Measurements from ENCODE around the gene ALLC. TPM values are rescaled to one million over a fixed set of nuclear protein-coding genes. Genes with fewer than 3 reads are reported as not detected.

ALLC gene
- total and polyA plus RNA-seq, 9 of the 15 experiments (the other 6 are each of a cell fraction or from before 2014, with no cell fraction given), result not detected

- Histone ChIP-seq H3K4me1 (replicated peaks in 1 of 2; ENCODE audit: control insufficient read depth in 2 of 2, insufficient read depth in 2 of 2, low read length in 2 of 2) (peaks cover 0 to 31% of the 10 kb centered on the region in 2 experiments; a peak in 3 of 5 replicates), H3K27me3 (ENCODE audit: control insufficient read depth in 2 of 2, insufficient read depth in 2 of 2, low read length in 2 of 2) (peaks cover 54 to 82% of the 10 kb centered on the region in 2 experiments), H3K4me3 (no peak overlapping the region), H3K27ac (ENCODE audit: extremely low read depth, low read depth, low read length) (no peak overlapping the region), H3K4me2 (ENCODE audit: insufficient read depth, low read length) (no peak overlapping the region), H2AFZ (ENCODE audit: low read depth, low read length) (no peak overlapping the region), H3K79me2 (ENCODE audit: control insufficient read depth, insufficient read depth, low read length) (no peaks in the 10 kb centered on the region), H4K20me1 (replicated peaks; ENCODE audit: control insufficient read depth, insufficient read depth, low read length) (peaks cover 12% of the 10 kb centered on the region), H3K9me3 (replicated peaks; ENCODE audit: control insufficient read depth, insufficient read depth, low read depth, low read length) (no peaks in the 10 kb centered on the region), H3K9ac (ENCODE audit: insufficient read depth in 1 of 2, low read depth in 2 of 2, low read length in 2 of 2) (no peak overlapping the region), H3K36me3 (ENCODE audit: control insufficient read depth, insufficient read depth, low read length) (no peaks in the 10 kb centered on the region), H3K9me1 (ENCODE audit: control insufficient read depth, insufficient read depth, low read length) (no peaks in the 10 kb centered on the region)
- no peak for DNase-seq (ENCODE audit: extremely low read depth in 1 of 4, low spot score in 3 of 4)
- no peak for ATAC-seq
- intact Hi-C loops (cut with micrococcal nuclease) (loop anchor here (5.0 kb wide), 3 partner anchors 76 to 231 kb away; partner anchors contain the start of gene RPS7), in situ Hi-C loops (cut with MboI) (loop anchor here (10.0 to 25.0 kb wide), 3 partner anchors 158 to 1541 kb away; no protein-coding TSS in a partner anchor)
- TF ChIP-seq GMEB1 (CRISPR knock-in tag; IDR thresholded peaks at IDR 0.05), result no peak
- TF ChIP-seq ARID2 (IDR thresholded peaks at IDR 0.05), result no peak
- TF ChIP-seq ATF6 (CRISPR knock-in tag; IDR thresholded peaks at IDR 0.05), result no peak
- no peak for TF ChIP-seq SP2 (IDR thresholded peaks at IDR 0.05; ENCODE audit: extremely low read depth, low read depth, low read length, poor library complexity, severe bottlenecking)
- no peak for TF ChIP-seq TEAD4 (IDR thresholded peaks at IDR 0.05; ENCODE audit: low read length)
- TF ChIP-seq TEAD4 (CRISPR knock-in tag; IDR thresholded peaks at IDR 0.05; ENCODE audit: borderline replicate concordance), result no peak
- TF ChIP-seq RFX7 (CRISPR knock-in tag; IDR thresholded peaks at IDR 0.05), result no peak
- TF ChIP-seq RCOR1 (IDR thresholded peaks at IDR 0.05; ENCODE audit: borderline replicate concordance in 1 of 2, low read depth in 2 of 2, low read length in 2 of 2), result no peak
- no peak for TF ChIP-seq SRSF9 (IDR thresholded peaks at IDR 0.05; ENCODE audit: borderline replicate concordance, low read depth, low read length)
- TF ChIP-seq HDGF (IDR thresholded peaks at IDR 0.05), result no peak
- TF ChIP-seq NR4A1 (CRISPR knock-in tag; IDR thresholded peaks at IDR 0.05), result no peak
- no peak for TF ChIP-seq NR4A1 (tag; IDR thresholded peaks at IDR 0.05)
- no peak for TF ChIP-seq RNF2 (IDR thresholded peaks at IDR 0.05)
- TF ChIP-seq EP300 (IDR thresholded peaks at IDR 0.05; ENCODE audit: low read length), result no peak
- FAIRE-seq, result no peak
- BruUV-seq (replicated peaks), result no TSS peak
- 2% methylated on average over 9 of the region's 9 CpGs for WGBS (ENCODE audit: insufficient coverage, low coverage, missing lambda C conversion rate)
- ChIA-PET POLR2A (interaction anchor here (0.6 kb wide), 1 partner anchor 102 kb away, joined by 4 read pairs; no protein-coding TSS in a partner anchor), CTCF (ENCODE audit: low intra/inter-chr PET ratio) (no interaction called here)
These were observed 4.9 kb upstream of the ALLC start for GRCh38 chr2:3652896-3653625.

All from K562 (cell line).